Cardiac fibroblast (primary cell): ENCODE measurements around the gene HIBCH.

Experiments
- DNase-seq, 2 donors: peaks; one replicate each; pipeline versions ENCODE4 v3.0.0 to v3.0.0-alpha.2; 2010; ENCODE audit warnings: low read depth in 2 of 2
- H3K4me3 ChIP-seq, 2 donors: replicated peaks in 1 of 2; 1 replicate in 1 of 2; 2 replicates in 1 of 2; pipeline ENCODE4 v1.5.1; 2011; ENCODE audit warnings: low read depth in 2 of 2, low read length in 2 of 2, mild to moderate bottlenecking in 2 of 2, moderate library complexity in 1 of 2
- CTCF ChIP-seq: IDR thresholded peaks from one replicate; pipeline ENCODE4 v1.5.1; 2011; ENCODE audit warnings: low read depth, mild to moderate bottlenecking, low read length, inconsistent platforms

HIBCH gene

GRCh38 chr2:190178066-190178722 is 141.4 kb downstream of the HIBCH start:
- no peak for DNase-seq
- TF ChIP-seq CTCF, result no peak
- H3K4me3 ChIP-seq, result no peak overlapping the region

DNA sequence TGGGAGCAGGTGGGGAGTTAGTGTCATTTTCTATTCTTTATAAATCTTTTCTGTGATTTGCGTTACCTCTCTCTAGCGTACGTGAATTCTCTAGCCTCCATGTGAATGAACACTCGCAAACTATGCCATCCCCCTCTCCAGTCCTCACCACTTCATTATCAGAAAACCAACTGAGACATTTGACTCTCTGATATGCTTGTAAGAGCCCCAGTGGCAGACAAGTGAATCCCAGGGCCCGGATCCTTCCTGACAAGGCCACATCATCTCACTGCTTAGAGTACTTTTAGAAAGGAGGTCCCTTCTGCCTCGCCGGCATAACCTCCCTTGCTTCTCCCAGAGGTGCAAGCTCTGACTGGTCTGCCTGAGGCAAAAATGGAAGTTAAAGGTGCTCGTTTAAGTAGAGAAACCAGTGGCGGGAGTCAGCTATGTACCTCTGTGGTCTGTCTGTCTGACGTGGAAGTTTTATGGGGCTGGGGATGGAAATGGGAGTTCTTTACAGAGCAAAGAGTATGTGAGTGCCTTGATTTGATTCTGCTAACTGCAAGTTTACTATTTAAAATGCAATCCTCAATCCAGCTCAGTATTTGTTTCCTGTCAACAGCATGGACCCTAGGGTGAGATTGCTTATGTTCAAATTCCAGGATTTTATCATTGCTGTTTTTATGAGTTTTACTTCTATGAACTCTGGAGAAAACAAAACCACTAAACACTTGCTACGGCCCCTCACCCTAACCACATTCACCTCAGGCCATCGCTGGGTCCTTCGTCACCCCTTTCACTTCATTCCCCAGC is 142.2 kb downstream of the HIBCH start:
- DNase-seq, result no peak
- H3K4me3 ChIP-seq, result no peak overlapping the region
- TF ChIP-seq CTCF, result no peak

- no peak for TF ChIP-seq CTCF
- DNase-seq, result no peak
- H3K4me3 ChIP-seq, result no peak overlapping the region
Measured at GRCh38 chr2:190173392-190173791, 146.2 kb downstream of the HIBCH start.

DNA sequence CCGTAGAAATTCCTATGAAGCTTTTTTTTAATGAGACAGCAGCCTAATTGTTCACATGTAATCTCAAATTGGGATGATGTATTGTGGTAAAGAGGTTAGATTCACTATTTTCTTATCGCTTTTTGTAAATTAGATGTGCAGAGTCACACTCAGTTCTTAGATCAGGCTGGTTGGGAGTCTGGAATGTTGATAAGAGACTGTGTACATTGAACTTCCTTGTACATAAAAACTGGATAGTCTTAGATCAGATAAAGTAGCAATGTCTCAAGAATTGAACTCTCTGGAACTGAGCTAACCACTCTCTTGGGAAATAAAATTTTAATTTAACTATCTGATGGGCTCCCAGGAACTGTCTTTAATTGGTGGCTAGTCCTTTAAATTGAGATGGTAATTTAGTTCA is 149.0 kb downstream of the HIBCH start:
- no peak for TF ChIP-seq CTCF
- no peak overlapping the region for H3K4me3 ChIP-seq
- DNase-seq, result no peak

DNA sequence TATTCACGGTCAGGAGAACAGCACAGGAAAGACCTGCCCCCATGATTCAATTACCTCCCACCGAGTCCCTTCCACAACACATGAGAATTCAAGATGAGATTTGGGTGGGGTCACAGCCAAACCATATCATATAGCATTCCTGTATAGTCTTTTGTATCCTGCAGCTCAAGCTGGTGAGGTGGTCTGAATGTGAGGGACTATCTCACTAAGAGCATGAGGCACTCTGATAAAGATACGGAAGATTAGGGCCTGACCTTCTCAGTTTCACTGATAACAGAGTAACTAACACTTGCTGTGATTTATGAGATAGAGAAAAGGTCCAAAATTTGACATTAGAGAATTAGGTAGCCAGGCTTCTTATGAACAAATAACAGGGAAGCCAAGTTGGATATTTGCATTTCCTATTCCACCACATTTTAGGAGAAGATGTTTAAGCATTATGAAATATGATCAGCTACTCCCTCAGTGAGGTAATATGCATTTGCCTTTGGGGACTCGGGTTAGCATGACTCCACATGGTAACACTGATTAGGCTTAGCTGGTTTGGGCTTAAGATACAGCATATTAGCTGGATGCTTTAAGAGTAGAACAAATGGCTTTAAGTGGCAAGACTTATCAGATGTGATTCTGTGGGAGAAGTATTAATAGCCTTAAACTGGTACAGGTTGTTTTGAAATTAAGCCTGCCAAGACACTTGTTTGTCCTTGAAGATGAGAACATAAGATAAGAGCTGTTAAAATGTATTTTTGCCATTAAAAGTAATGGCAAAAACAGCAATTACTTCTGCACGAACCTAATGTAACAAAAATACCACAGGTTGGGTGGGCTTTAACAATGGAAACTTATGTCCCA is 150.2 kb downstream of the HIBCH start:
- DNase-seq, result no peak
- no peak overlapping the region for H3K4me3 ChIP-seq
- TF ChIP-seq CTCF, result no peak

DNA sequence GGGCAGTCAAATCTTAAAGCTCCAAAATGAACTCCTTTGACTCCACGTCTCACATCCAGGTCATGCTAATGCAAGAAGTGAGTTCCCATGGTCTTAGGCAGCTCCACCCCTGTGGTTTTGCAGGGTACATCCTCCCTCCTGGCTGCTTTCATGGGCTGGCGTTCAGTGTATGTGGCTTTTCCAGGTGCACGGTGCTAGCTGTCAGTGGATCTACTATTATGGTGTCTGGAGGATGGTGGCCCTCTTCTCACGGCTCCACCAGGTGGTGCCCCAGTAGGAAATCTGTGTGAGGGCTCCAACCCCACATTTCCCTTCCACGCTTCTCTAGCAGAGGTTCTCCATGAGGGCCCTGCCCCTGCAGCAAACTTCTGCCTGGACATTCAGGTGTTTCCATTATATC is 151.9 kb downstream of the HIBCH start:
- no peak for DNase-seq

More for the DNA sequence above, 151.9 kb downstream of the HIBCH start:
- H3K4me3 ChIP-seq, result no peak overlapping the region
- no peak for TF ChIP-seq CTCF
